Measurements from ENCODE around the gene LRPAP1.
A peak's percentile ranks its signal among the peaks of the same experiment; 100 is the strongest.

LRPAP1 gene

GRCh38 chr4:3531879-3532750 lies at the start of gene LRPAP1 (continued):
- TF ChIP-seq ZNF148 (tag by site-specific recombination; IDR thresholded peaks at IDR 0.05; ENCODE audit: borderline replicate concordance) (no peak), PRDM4 (tag by site-specific recombination; IDR thresholded peaks at IDR 0.05) (no peak), ZNF561 (tag by site-specific recombination; IDR thresholded peaks at IDR 0.05; ENCODE audit: borderline replicate concordance) (no peak), ZNF394 (tag by site-specific recombination; IDR thresholded peaks at IDR 0.05; ENCODE audit: borderline replicate concordance) (peak; percentile 37; the same call in 1 of the 2 replicates), ZNF518A (tag by site-specific recombination; conservative IDR thresholded peaks at IDR 0.05; ENCODE audit: low read depth) (no peak), ZNF354C (tag by site-specific recombination; IDR thresholded peaks at IDR 0.05; ENCODE audit: borderline replicate concordance, low read depth) (no peak), AEBP2 (tag by site-specific recombination; IDR thresholded peaks at IDR 0.05; ENCODE audit: borderline replicate concordance) (no peak), RBAK (tag by site-specific recombination; IDR thresholded peaks at IDR 0.05) (no peak), REPIN1 (tag by site-specific recombination; IDR thresholded peaks at IDR 0.05; ENCODE audit: low read depth) (peak; percentile 86; the same call in 1 of the 2 replicates), ZNF501 (tag by site-specific recombination; IDR thresholded peaks at IDR 0.05) (no peak), ZNF140 (tag by site-specific recombination; IDR thresholded peaks at IDR 0.05) (no peak), TRIM28 (IDR thresholded peaks at IDR 0.05; ENCODE audit: borderline replicate concordance, low read length) (no peak), ZNF138 (tag by site-specific recombination; IDR thresholded peaks at IDR 0.05; ENCODE audit: borderline replicate concordance) (no peak), ZBTB20 (tag by site-specific recombination; IDR thresholded peaks at IDR 0.05) (peak; percentile 41; the same call in 1 of the 2 replicates), ATF2 (tag by site-specific recombination; IDR thresholded peaks at IDR 0.05; ENCODE audit: low read depth) (no peak), ZNF548 (tag by site-specific recombination; IDR thresholded peaks at IDR 0.05) (no peak), ZNF785 (tag by site-specific recombination; IDR thresholded peaks at IDR 0.05) (no peak)
- TF ChIP-seq, protein P1, sequence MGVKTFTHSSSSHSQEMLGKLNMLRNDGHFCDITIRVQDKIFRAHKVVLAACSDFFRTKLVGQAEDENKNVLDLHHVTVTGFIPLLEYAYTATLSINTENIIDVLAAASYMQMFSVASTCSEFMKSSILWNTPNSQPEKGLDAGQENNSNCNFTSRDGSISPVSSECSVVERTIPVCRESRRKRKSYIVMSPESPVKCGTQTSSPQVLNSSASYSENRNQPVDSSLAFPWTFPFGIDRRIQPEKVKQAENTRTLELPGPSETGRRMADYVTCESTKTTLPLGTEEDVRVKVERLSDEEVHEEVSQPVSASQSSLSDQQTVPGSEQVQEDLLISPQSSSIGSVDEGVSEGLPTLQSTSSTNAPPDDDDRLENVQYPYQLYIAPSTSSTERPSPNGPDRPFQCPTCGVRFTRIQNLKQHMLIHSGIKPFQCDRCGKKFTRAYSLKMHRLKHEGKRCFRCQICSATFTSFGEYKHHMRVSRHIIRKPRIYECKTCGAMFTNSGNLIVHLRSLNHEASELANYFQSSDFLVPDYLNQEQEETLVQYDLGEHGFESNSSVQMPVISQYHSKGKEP (tag by site-specific recombination; IDR thresholded peaks at IDR 0.05): no peak
- TF ChIP-seq, protein P2, sequence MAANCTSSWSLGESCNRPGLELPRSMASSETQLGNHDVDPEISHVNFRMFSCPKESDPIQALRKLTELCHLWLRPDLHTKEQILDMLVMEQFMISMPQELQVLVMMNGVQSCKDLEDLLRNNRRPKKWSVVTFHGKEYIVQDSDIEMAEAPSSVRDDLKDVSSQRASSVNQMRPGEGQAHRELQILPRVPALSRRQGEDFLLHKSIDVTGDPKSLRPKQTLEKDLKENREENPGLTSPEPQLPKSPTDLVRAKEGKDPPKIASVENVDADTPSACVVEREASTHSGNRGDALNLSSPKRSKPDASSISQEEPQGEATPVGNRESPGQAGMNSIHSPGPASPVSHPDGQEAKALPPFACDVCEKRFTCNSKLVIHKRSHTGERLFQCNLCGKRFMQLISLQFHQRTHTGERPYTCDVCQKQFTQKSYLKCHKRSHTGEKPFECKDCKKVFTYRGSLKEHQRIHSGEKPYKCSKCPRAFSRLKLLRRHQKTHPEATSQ (tag by site-specific recombination; IDR thresholded peaks at IDR 0.05): 0 out of 2 replicates have a peak, but pooled peaks have one; percentile 68
- TF ChIP-seq, protein P3, sequence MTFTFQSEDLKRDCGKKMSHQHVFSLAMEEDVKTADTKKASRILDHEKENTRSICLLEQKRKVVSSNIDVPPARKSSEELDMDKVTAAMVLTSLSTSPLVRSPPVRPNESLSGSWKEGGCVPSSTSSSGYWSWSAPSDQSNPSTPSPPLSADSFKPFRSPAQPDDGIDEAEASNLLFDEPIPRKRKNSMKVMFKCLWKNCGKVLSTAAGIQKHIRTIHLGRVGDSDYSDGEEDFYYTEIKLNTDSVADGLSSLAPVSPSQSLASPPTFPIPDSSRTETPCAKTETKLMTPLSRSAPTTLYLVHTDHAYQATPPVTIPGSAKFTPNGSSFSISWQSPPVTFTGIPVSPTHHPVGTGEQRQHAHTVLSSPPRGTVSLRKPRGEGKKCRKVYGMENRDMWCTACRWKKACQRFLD (tag by site-specific recombination; IDR thresholded peaks at IDR 0.05): no peak

Data from HEK293 (cell line).